ENCODE measurements around the gene GUCY1A2. TPM values are rescaled to one million over a fixed set of nuclear protein-coding genes. Genes with fewer than 3 reads are reported as not detected.
"Not testable (repeated sequence)": the region's sequence is repeated elsewhere in the genome, so short reads cannot be mapped to it uniquely, and the experiment has no call there.

GUCY1A2 gene
- total RNA-seq, 1 donor from 2014 or later: 108 TPM

DNA sequence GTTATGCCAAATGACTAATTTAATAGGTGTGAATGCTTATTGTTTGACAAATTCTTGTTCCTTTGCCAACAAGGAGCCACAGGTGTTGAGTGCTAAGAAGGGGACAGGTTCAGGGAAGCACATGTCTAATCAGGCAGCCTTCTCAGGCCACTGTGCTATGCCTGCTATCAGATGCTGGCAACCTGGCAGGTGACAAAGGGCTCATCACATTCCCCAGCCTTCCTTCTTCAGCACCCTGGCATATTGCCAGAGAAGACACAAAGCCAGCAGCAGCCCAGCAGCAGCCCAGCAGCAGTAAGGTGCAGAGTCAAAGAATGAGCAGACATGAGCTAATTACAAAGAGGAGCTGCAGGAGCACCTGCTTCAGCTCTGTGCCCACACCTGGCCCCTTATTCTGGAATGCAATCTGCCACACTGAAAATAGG, 68.2 kb downstream of the GUCY1A2 start:
- no peak for DNase-seq (ENCODE audit: low spot score in 2 of 2)
- FAIRE-seq: no peak

- FAIRE-seq: no peak
Observed at GRCh38 chr11:106943089-106943488, 75.2 kb downstream of the GUCY1A2 start.

DNA sequence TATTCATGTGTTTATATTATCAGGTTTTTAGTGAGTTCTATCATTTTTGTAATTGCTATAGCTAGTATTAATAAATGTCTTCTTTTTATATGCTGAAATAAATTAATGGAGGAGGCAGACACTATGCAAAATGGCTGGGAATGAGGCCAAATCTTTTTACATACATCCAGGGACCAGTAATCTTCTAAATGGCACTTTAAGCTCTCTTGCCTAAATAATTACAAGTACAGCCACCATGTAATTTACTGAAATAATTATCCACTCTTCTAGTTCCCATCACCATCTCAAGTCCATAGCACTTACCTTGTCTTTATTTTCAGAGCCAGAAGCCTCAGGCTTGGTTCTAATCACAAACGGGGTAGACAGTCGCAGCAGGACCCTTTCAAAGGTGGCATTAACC, 79.1 kb downstream of the GUCY1A2 start:
- DNase-seq (ENCODE audit: low spot score in 2 of 2) (no peak), FAIRE-seq (no peak)

More at GRCh38 chr11:106943089-106943488, 75.2 kb downstream of the GUCY1A2 start:
- no peak for DNase-seq (ENCODE audit: low spot score in 2 of 2)

DNA sequence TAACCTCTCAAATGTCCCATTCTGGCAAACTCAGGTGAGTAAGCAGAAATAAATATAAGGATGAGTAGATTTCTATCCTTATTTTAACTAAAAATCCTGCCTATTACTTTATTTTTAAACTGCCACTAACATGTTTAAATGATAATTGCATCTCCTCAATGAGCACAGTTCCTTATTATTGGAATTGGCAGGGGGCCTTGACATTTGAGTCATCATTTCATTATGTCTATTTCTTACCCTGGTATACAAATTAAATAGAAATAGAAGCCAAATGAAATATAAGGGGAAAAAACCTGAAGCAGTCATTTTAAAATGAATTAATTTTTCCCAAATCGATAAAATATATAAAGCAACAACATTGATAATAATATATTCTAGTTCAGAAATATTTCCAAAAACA, 81.2 kb downstream of the GUCY1A2 start:
- DNase-seq (ENCODE audit: low spot score in 2 of 2) (no peak), FAIRE-seq (no peak)

- no peak for DNase-seq (ENCODE audit: low spot score in 2 of 2)
- FAIRE-seq: no peak
Observed at GRCh38 chr11:106925245-106925644, 93.0 kb downstream of the GUCY1A2 start.

DNA sequence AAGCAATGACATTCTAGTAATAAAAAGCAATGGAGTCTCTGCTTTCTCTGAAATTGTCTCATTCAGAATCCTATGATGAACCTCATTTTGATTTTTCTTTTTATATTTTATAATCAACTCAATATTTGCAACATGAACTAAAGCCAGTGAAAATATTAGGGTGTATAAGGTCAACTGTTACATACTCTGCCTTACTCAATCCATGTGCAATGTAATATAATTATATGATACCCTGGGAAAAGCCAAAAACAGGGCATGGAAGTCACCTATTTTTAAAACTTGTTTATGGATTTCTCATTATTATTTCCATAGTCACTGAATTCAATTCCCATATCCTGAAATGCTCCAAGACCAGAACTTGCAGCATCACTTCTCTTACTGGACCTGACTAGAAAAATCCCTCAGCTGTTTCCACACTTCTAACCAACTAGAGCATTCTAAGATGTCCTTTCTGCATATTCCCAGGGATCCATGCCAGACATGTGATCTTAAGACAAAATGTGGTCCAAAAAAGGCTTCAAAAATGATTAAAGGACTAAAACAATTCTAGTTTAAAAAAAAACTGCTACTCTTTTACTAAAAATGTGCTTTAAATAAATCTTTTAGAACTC, 97.3 kb downstream of the GUCY1A2 start:
- FAIRE-seq (no peak), DNase-seq (ENCODE audit: low spot score in 2 of 2) (no peak)

- DNase-seq (ENCODE audit: low spot score in 2 of 2) (no peak), FAIRE-seq (no peak)
Observed at GRCh38 chr11:106917973-106918372, 100.3 kb downstream of the GUCY1A2 start.

DNA sequence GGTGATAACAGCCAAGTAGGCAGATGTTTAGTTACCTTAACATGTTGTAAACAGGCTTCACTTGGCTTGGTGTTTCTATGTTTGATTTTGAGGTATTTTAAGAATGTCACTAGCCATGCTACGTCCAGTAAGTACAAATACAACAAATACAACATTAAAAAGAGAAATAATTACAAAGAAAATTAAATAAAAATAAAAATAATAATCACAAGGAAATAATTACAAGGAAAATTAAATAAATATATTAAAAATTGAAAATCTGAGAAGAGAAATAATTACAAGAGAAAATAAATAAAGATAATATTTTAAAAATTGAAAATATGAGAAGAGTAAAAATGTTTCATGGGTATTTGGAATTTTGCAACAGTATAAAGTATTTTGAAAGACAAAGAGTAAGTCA, 103.9 kb downstream of the GUCY1A2 start:
- FAIRE-seq (peak; percentile 94), DNase-seq (ENCODE audit: low spot score in 2 of 2) (no peak)

DNA sequence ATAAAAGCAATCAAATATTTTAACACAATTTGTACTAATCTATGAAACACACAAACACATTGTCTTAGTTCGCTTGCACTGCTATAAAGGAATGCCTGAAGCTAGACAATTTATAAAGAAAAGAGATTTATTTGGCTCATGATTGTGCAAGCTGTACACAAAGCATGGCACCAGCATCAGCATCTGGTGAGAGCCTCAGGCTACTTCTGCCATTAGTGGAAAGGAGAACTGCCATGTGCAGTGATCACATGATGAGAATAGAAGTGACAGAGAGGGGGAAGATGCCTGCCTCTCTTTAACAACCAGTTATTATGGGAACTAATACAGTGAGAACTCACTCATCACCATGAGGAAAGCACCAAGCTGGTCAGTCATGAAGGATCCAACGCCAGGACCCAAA, 105.1 kb downstream of the GUCY1A2 start:
- no peak for FAIRE-seq
- DNase-seq (ENCODE audit: low spot score in 2 of 2): no peak

GRCh38 chr11:106904826-106905225, 113.5 kb downstream of the GUCY1A2 start:
- no peak for FAIRE-seq
- no peak for DNase-seq (ENCODE audit: low spot score in 2 of 2)

- FAIRE-seq: no peak
- no peak for DNase-seq (ENCODE audit: low spot score in 2 of 2)
Observed at GRCh38 chr11:106889718-106890117, 128.6 kb downstream of the GUCY1A2 start.

GRCh38 chr11:106888386-106888785, 129.9 kb downstream of the GUCY1A2 start:
- FAIRE-seq: no peak
- no peak for DNase-seq (ENCODE audit: low spot score in 2 of 2)

- DNase-seq (ENCODE audit: low spot score in 2 of 2); FAIRE-seq: not testable (repeated sequence)
Observed at GRCh38 chr11:106883693-106884092, 134.6 kb downstream of the GUCY1A2 start.

- FAIRE-seq: no peak
- no peak for DNase-seq (ENCODE audit: low spot score in 2 of 2)
Observed at GRCh38 chr11:106879832-106880546, 138.3 kb downstream of the GUCY1A2 start.

DNA sequence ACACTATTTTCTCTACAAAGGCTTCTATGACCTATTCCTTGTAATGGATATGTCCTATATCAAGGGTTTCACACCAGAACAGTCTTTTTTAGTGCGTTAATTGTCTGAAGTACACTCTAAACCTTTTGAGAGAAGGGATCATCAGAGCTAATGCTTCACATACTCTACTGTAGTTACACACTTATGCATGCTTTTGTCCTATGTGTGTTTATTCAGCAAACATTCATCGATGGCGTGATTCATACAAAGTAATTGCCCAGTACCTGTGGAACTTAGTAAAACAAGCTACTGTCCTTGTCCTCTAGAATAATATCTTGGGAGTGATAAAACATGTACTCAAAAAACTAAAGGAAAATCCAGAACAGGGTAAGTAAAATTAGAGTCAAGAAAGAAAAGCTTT, 139.2 kb downstream of the GUCY1A2 start:
- FAIRE-seq: no peak

GRCh38 chr11:106875013-106875412, 143.3 kb downstream of the GUCY1A2 start:
- FAIRE-seq: no peak
- DNase-seq (ENCODE audit: low spot score in 2 of 2): no peak

More for the DNA sequence above, 139.2 kb downstream of the GUCY1A2 start:
- no peak for DNase-seq (ENCODE audit: low spot score in 2 of 2)

DNA sequence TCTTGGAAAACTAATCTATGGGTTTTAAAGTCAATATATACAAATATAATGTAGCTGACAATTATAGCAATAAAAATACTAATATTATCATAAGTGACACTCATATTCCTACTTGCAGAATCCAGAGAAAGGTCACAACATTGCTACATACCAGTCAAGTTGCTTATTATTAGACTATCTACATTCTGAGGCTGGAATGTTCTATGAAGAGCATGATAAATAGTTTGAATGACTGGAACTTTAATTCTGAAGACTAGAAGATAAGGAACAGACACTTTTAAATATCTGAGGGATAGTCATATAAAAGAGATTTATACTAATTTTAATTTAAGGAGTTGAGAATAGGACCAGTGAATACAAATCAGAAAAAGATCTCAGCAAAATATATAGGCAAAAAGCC, 146.0 kb downstream of the GUCY1A2 start:
- FAIRE-seq (no peak), DNase-seq (ENCODE audit: low spot score in 2 of 2) (no peak)

DNA sequence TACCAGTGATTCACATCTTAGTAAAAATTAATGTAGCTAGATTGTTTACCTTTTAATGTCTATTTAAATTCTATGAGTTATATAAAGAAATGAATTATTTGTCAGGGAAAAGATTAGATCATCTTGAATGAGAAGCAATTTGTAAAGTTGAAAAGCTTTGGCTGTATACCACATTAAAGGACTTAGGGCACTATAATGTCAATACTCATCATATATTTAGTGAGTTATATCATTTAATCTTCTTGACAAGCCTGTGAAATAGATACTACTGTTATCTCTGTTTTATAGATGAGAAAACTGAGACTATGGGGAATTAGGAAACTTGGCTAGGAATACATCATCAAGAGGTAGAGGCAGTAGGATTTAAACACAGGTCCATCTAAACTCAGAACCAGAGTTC, 160.1 kb downstream of the GUCY1A2 start:
- DNase-seq (ENCODE audit: low spot score in 2 of 2) (no peak), FAIRE-seq (no peak)

GRCh38 chr11:106856566-106856965, 161.7 kb downstream of the GUCY1A2 start:
- DNase-seq (ENCODE audit: low spot score in 2 of 2): no peak
- FAIRE-seq: no peak

- FAIRE-seq: no peak
- no peak for DNase-seq (ENCODE audit: low spot score in 2 of 2)
Observed at GRCh38 chr11:106854429-106854828, 163.8 kb downstream of the GUCY1A2 start.

- FAIRE-seq (no peak), DNase-seq (ENCODE audit: low spot score in 2 of 2) (no peak)
Observed at GRCh38 chr11:106853850-106854401, 164.3 kb downstream of the GUCY1A2 start.

- DNase-seq (ENCODE audit: low spot score in 2 of 2) (no peak), FAIRE-seq (no peak)
Observed at GRCh38 chr11:106852779-106853178, 165.5 kb downstream of the GUCY1A2 start.
